H9 (cell line): Measurements from ENCODE around the gene C1QTNF1. TPM values are rescaled to one million over a fixed set of nuclear protein-coding genes. Genes with fewer than 3 reads are reported as not detected.

Source experiments
- DNase-seq: peaks from one replicate; pipeline ENCODE4 v3.0.0-alpha.2; 2017
- H2AFZ ChIP-seq: one replicate; pipeline ENCODE4 v1.6.1; 2013; ENCODE audit warnings: mild to moderate bottlenecking, low read length, control low read depth, moderate library complexity
- H2AK5ac ChIP-seq: 2 replicates; pipeline ENCODE4 v1.6.1; 2013; ENCODE audit warnings: low read length, control low read depth, mixed read lengths; ENCODE audit not compliant: insufficient read length
- H2BK120ac ChIP-seq: one replicate; pipeline ENCODE4 v1.6.1; 2013; ENCODE audit warnings: low read depth, mild to moderate bottlenecking, low read length, control low read depth, inconsistent platforms; ENCODE audit not compliant: poor library complexity, severe bottlenecking
- H2BK12ac ChIP-seq: 2 replicates; pipeline ENCODE4 v1.6.1; 2013; ENCODE audit warnings: low read length, control low read depth, mixed read lengths, low read depth; ENCODE audit not compliant: insufficient read length
- H2BK15ac ChIP-seq: 2 replicates; pipeline ENCODE4 v1.6.1; 2013; ENCODE audit warnings: low read depth, low read length, control low read depth
- H2BK20ac ChIP-seq: one replicate; pipeline ENCODE4 v1.6.1; 2013; ENCODE audit warnings: low read depth, mild to moderate bottlenecking, low read length, control low read depth, inconsistent platforms; ENCODE audit not compliant: poor library complexity, severe bottlenecking
- H2BK5ac ChIP-seq: 2 replicates; pipeline ENCODE4 v1.6.1; 2013; ENCODE audit warnings: low read length, control low read depth, mixed read lengths; ENCODE audit not compliant: insufficient read length
- H3K14ac ChIP-seq: 2 replicates; pipeline ENCODE4 v1.6.1; 2013; ENCODE audit warnings: low read length, control low read depth; ENCODE audit not compliant: insufficient read depth
- H3K18ac ChIP-seq: 2 replicates; pipeline ENCODE4 v1.6.1; 2013; ENCODE audit warnings: low read depth, mild to moderate bottlenecking, mixed read lengths, low read length, control low read depth; ENCODE audit not compliant: insufficient read length
- H3K23ac ChIP-seq: 2 replicates; pipeline ENCODE4 v1.6.1; 2013; ENCODE audit warnings: low read length, control low read depth, mixed read lengths, low read depth; ENCODE audit not compliant: insufficient read length
- H3K23me2 ChIP-seq: 2 replicates; pipeline ENCODE4 v1.6.1; 2013; ENCODE audit warnings: low read depth, mild to moderate bottlenecking, mixed read lengths, low read length, control low read depth; ENCODE audit not compliant: insufficient read length, poor library complexity, severe bottlenecking
- H3K27ac ChIP-seq: 2 replicates; pipeline ENCODE4 v1.5.1; 2013; ENCODE audit warnings: low read length, control low read depth, mixed read lengths, low read depth; ENCODE audit not compliant: insufficient read length
- H3K27me3 ChIP-seq: 2 replicates; pipeline ENCODE4 v1.6.1; 2013; ENCODE audit warnings: low read length, control low read depth, inconsistent platforms; ENCODE audit not compliant: insufficient read depth
- H3K4ac ChIP-seq: 2 replicates; pipeline ENCODE4 v1.6.1; 2013; ENCODE audit warnings: low read depth, mild to moderate bottlenecking, control low read depth, inconsistent platforms, low read length, moderate library complexity
- H3K4me1 ChIP-seq: 2 replicates; pipeline ENCODE4 v1.6.1; 2013; ENCODE audit warnings: low read length, control low read depth, inconsistent platforms; ENCODE audit not compliant: insufficient read depth
- H3K4me2 ChIP-seq: 2 replicates; pipeline ENCODE4 v1.6.1; 2013; ENCODE audit warnings: low read length, control low read depth, mixed read lengths; ENCODE audit not compliant: insufficient read length, insufficient read depth
- H3K56ac ChIP-seq: 2 replicates; pipeline ENCODE4 v1.6.1; 2013; ENCODE audit warnings: low read depth, mild to moderate bottlenecking, mixed read lengths, low read length, control low read depth; ENCODE audit not compliant: insufficient read length
- H3K79me1 ChIP-seq: 2 replicates; pipeline ENCODE4 v1.6.1; 2013; ENCODE audit warnings: low read depth, mild to moderate bottlenecking, moderate library complexity, low read length, control low read depth, inconsistent platforms; ENCODE audit not compliant: insufficient read depth, poor library complexity, severe bottlenecking
- H3K79me2 ChIP-seq: 2 replicates; pipeline ENCODE4 v1.6.1; 2013; ENCODE audit warnings: low read length, control low read depth, inconsistent platforms; ENCODE audit not compliant: insufficient read depth
- H3K9ac ChIP-seq: 2 replicates; pipeline ENCODE4 v1.6.1; 2013; ENCODE audit warnings: low read length, control low read depth, mixed read lengths; ENCODE audit not compliant: insufficient read length; ENCODE audit errors: extremely low read depth
- H3K9me3 ChIP-seq: one replicate; pipeline ENCODE4 v1.6.1; 2013; ENCODE audit warnings: low read depth, low read length, inconsistent platforms; ENCODE audit not compliant: control insufficient read depth
- H3T11ph ChIP-seq: one replicate; pipeline ENCODE4 v1.6.1; 2013; ENCODE audit warnings: mild to moderate bottlenecking, low read length, control low read depth, inconsistent platforms
- H4K20me1 ChIP-seq: one replicate; pipeline ENCODE4 v1.6.1; 2013; ENCODE audit not compliant: control insufficient read depth, insufficient read length, insufficient read depth
- H4K5ac ChIP-seq: 2 replicates; pipeline ENCODE4 v1.6.1; 2013; ENCODE audit warnings: low read depth, mild to moderate bottlenecking, mixed read lengths, low read length, control low read depth; ENCODE audit not compliant: insufficient read length
- H4K8ac ChIP-seq: replicated peaks from 2 replicates; pipeline ENCODE4 v1.6.1; 2013; ENCODE audit warnings: low read length, control low read depth, mixed read lengths, low read depth; ENCODE audit not compliant: insufficient read length
- H4K91ac ChIP-seq: 2 replicates; pipeline ENCODE4 v1.6.1; 2013; ENCODE audit warnings: low read depth, mild to moderate bottlenecking, moderate library complexity, mixed read lengths, low read length, control low read depth; ENCODE audit not compliant: insufficient read length
- H3K27ac Mint-ChIP-seq, 3 experiments: 2 replicates in 2 of 3; 3 replicates in 1 of 3; pipeline ENCODE4 v1.8.0; 2020 to 2021; ENCODE audit warnings: mixed read lengths in 3 of 3, mild to moderate bottlenecking in 1 of 3, moderate library complexity in 1 of 3
- H3K27me3 Mint-ChIP-seq: 2 replicates; pipeline ENCODE4 v1.8.0; 2021; ENCODE audit warnings: low read depth, mild to moderate bottlenecking, moderate library complexity, mixed read lengths
- H3K36me3 Mint-ChIP-seq, 3 experiments: 2 replicates in 2 of 3; 3 replicates in 1 of 3; pipeline ENCODE4 v1.8.0; 2020 to 2021; ENCODE audit warnings: low read depth in 3 of 3, mixed read lengths in 3 of 3; ENCODE audit not compliant: insufficient read depth in 1 of 3
- H3K4me1 Mint-ChIP-seq, 2 experiments: 2 replicates each; pipeline ENCODE4 v1.8.0; 2020; ENCODE audit warnings: mixed read lengths in 2 of 2
- H3K4me3 Mint-ChIP-seq, 2 experiments: 2 replicates in 1 of 2; 3 replicates in 1 of 2; pipeline ENCODE4 v1.8.0; 2020 to 2021; ENCODE audit warnings: mild to moderate bottlenecking in 2 of 2, mixed read lengths in 2 of 2, moderate library complexity in 1 of 2
- H3K9me3 Mint-ChIP-seq, 2 experiments: 2 replicates in 1 of 2; 3 replicates in 1 of 2; pipeline ENCODE4 v1.8.0; 2020; ENCODE audit warnings: mild to moderate bottlenecking in 2 of 2, mixed read lengths in 2 of 2, moderate library complexity in 1 of 2
- CTCF ChIP-seq: fragments of 200-600 bp; sonication (generic); conservative IDR thresholded peaks from 3 replicates; pipeline ENCODE4 v1.8.0; 2021; ENCODE audit warnings: antibody characterized with exemption, mild to moderate bottlenecking
- WGBS: extraction: QIAGEN DNeasy Blood & Tissue Kit; methylation state at CpG from one replicate; pipeline ENCODE4 v1.1.7; 2013; ENCODE audit warnings: missing lambda C conversion rate, low lambda C conversion rate, mixed read lengths; ENCODE audit not compliant: insufficient read length; ENCODE audit errors: extremely low coverage; 5-methylcytosine and 5-hydroxymethylcytosine counted together
- total RNA-seq: library from RNA; stranded (reverse); gene quantifications from 2 replicates; pipeline ENCODE4 v1.2.1, GENCODE V29; 2021

C1QTNF1 gene
- total RNA-seq, 1 experiment from 2014 or later, result 0.96 TPM

- H4K5ac ChIP-seq, result no peak overlapping the region
- H3K23me2 ChIP-seq, result no peaks in the 10 kb centered on the region
- no peak for TF ChIP-seq CTCF
- H3K4me1 ChIP-seq, result no peaks in the 10 kb centered on the region
- peak overlapping the region in 1 of 2 experiments; percentile 62; a peak in 3 of 5 replicates for H3K4me3 Mint-ChIP-seq
- DNase-seq, result peak; percentile 79
- H3K9me3 ChIP-seq, result no peaks in the 10 kb centered on the region
- H3K23ac ChIP-seq, result no peak overlapping the region
- H3K18ac ChIP-seq, result no peak overlapping the region
- no peak overlapping the region for H3K9ac ChIP-seq
- no peak overlapping the region for H3T11ph ChIP-seq
- no peaks in the 10 kb centered on the region for H3K79me2 ChIP-seq
- H2AK5ac ChIP-seq, result no peak overlapping the region
- no peak overlapping the region for H3K27ac ChIP-seq
- no peaks in the 10 kb centered on the region for H3K79me1 ChIP-seq
- H3K27me3 ChIP-seq, result no peaks in the 10 kb centered on the region
- H3K27ac Mint-ChIP-seq, result no peak overlapping the region
- H2BK120ac ChIP-seq, result no peak overlapping the region
- no peak overlapping the region for H3K4ac ChIP-seq
- no peak overlapping the region for H3K14ac ChIP-seq
- no peak overlapping the region for H2BK12ac ChIP-seq
- no peak overlapping the region for H4K91ac ChIP-seq
- no peak overlapping the region for H4K8ac ChIP-seq
- no peak overlapping the region for H2BK5ac ChIP-seq
- H3K27me3 Mint-ChIP-seq, result no peaks in the 10 kb centered on the region; the same call in 1 of the 2 replicates
- no peak overlapping the region for H2BK20ac ChIP-seq
- H3K36me3 Mint-ChIP-seq, result no peaks in the 10 kb centered on the region
- H3K9me3 Mint-ChIP-seq, result no peaks in the 10 kb centered on the region
- H4K20me1 ChIP-seq, result no peaks in the 10 kb centered on the region
- H2AFZ ChIP-seq, result no peak overlapping the region
- no CpG with 5 or more reads among the region's 52 CpGs for WGBS
- no peak overlapping the region for H3K4me2 ChIP-seq
- H3K56ac ChIP-seq, result no peak overlapping the region
- H2BK15ac ChIP-seq, result no peak overlapping the region
- peaks cover 3 to 14% of the 10 kb centered on the region in 2 experiments; a peak in 2 of 4 replicates for H3K4me1 Mint-ChIP-seq
These were observed 73.5 kb downstream of the C1QTNF1 start for GRCh38 chr17:79097226-79098055.
